Astrocyte of the cerebellum (primary cell): Measurements from ENCODE around the gene TLX2.
A peak's percentile ranks its signal among the peaks of the same experiment; 100 is the strongest.

ENCODE experiments used
- DNase-seq: peaks from one replicate; pipeline ENCODE4 v3.0.0-alpha.2; 2011; ENCODE audit warnings: low read depth
- H3K4me3 ChIP-seq: 2 replicates; pipeline ENCODE4 v1.5.1; 2011; ENCODE audit warnings: mild to moderate bottlenecking, low read depth, low read length, moderate library complexity
- in situ Hi-C: cut with HindIII; loops from 2 replicates; pipeline ENCODE4 v1.10.0; 2017; ENCODE audit warnings: low sequenced_read_pairs
- TF ChIP-seq, protein P1 (sequence below): IDR thresholded peaks from 2 replicates; pipeline ENCODE4 v1.5.1; 2012; ENCODE audit warnings: low read length, low read depth, moderate library complexity, mild to moderate bottlenecking; ENCODE audit errors: missing control alignments

Gene TLX2

GRCh38 chr2:74564222-74564621, 50.0 kb downstream of the TLX2 start:
- TF ChIP-seq, protein P1, sequence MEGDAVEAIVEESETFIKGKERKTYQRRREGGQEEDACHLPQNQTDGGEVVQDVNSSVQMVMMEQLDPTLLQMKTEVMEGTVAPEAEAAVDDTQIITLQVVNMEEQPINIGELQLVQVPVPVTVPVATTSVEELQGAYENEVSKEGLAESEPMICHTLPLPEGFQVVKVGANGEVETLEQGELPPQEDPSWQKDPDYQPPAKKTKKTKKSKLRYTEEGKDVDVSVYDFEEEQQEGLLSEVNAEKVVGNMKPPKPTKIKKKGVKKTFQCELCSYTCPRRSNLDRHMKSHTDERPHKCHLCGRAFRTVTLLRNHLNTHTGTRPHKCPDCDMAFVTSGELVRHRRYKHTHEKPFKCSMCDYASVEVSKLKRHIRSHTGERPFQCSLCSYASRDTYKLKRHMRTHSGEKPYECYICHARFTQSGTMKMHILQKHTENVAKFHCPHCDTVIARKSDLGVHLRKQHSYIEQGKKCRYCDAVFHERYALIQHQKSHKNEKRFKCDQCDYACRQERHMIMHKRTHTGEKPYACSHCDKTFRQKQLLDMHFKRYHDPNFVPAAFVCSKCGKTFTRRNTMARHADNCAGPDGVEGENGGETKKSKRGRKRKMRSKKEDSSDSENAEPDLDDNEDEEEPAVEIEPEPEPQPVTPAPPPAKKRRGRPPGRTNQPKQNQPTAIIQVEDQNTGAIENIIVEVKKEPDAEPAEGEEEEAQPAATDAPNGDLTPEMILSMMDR = no peak
- in situ Hi-C loops = no loop called here
- no peak overlapping the region for H3K4me3 ChIP-seq
- peak; percentile 66 for DNase-seq

DNA sequence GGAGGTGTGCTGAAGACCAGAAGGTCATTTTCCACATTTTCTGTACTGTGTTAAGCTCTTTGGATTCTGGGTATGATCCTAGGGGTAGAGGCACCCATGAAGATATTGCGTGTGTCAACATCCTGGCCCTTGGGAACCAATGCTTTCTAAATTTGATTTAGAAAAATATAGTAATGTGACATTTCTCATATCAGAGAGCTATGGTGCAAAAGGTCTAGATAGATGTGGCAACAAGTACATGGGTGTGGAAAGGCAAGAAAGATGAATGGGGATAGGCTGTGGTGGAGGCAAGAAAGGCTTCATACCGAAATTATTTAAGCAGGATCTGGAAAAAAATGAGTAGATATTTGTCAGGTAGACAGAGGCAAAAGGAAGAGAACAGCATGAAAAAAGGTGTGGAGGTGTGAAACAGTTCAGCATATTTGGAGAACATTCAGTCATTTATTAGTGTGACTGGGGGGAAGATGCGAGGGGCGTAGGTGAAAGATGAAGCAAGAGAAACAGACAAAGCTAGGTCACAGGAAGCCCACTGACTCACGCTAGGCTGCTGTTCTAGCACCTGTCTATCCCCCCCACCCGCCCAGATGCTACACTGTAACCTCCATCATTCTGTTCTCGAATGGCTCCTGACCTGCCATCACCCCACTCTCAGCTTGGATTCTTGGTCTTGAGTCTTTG, 52.0 kb downstream of the TLX2 start:
- no peak overlapping the region for H3K4me3 ChIP-seq
- in situ Hi-C loops = no loop called here
- TF ChIP-seq, protein P1 = no peak
- DNase-seq = no peak

- peak; percentile 93 for DNase-seq
- in situ Hi-C loops = no loop called here
- TF ChIP-seq, protein P1 = no peak
- no peak overlapping the region for H3K4me3 ChIP-seq
These were observed 52.5 kb downstream of the TLX2 start for GRCh38 chr2:74566754-74567085.
